Muscle of back (tissue), 11 donors: Measurements from ENCODE around the gene APBB2. TPM values are rescaled to one million over a fixed set of nuclear protein-coding genes. Genes with fewer than 3 reads are reported as not detected.
"Not testable (repeated sequence)": the region's sequence is repeated elsewhere in the genome, so short reads cannot be mapped to it uniquely, and the experiment has no call there.

ENCODE experiments used
- DNase-seq, 3 donors: peaks; one replicate each; pipeline versions ENCODE4 v3.0.0 to v3.0.0-alpha.2; 2013
- polyA plus RNA-seq, 10 donors: library from polyadenylated mRNA; unstranded; fragments of 120-200 nt; gene quantifications; one replicate each; pipeline ENCODE4 v1.2.1, GENCODE V29; 2013; ENCODE audit not compliant: insufficient read length in 10 of 10

APBB2 gene
- polyA plus RNA-seq, 10 donors = 29.5 to 55.5 (median 44.6) TPM

- DNase-seq = no peak
These were observed 148.3 kb downstream of the APBB2 start for GRCh38 chr4:41066049-41066448.

- DNase-seq = no peak
These were observed 148.8 kb downstream of the APBB2 start for GRCh38 chr4:41065434-41066006.

GRCh38 chr4:41064953-41065352 is 149.4 kb downstream of the APBB2 start:
- DNase-seq = no peak

GRCh38 chr4:41061482-41062185 is 152.7 kb downstream of the APBB2 start:
- DNase-seq = no peak

- DNase-seq = peak in 2 of 3 donors; percentile 31 to 76
These were observed 153.7 kb downstream of the APBB2 start for GRCh38 chr4:41060352-41061334.

- not testable (repeated sequence) for DNase-seq
These were observed 154.9 kb downstream of the APBB2 start for GRCh38 chr4:41059411-41059810.

- DNase-seq = no peak
These were observed 155.9 kb downstream of the APBB2 start for GRCh38 chr4:41058426-41058825.

GRCh38 chr4:41057467-41057866 is 156.9 kb downstream of the APBB2 start:
- peak in 2 of 3 donors; percentile 30 to 60 for DNase-seq

- no peak for DNase-seq
These were observed 162.1 kb downstream of the APBB2 start for GRCh38 chr4:41052287-41052686.

- peak in 1 of 3 donors; percentile 36 for DNase-seq
These were observed 163.2 kb downstream of the APBB2 start for GRCh38 chr4:41050880-41051775.

- DNase-seq = no peak
These were observed 164.2 kb downstream of the APBB2 start for GRCh38 chr4:41050116-41050515.

- not testable (repeated sequence) for DNase-seq
These were observed 165.2 kb downstream of the APBB2 start for GRCh38 chr4:41049176-41049575.

- DNase-seq = no peak
These were observed 169.6 kb downstream of the APBB2 start for GRCh38 chr4:41044791-41045190.

GRCh38 chr4:41044165-41044564 is 170.2 kb downstream of the APBB2 start:
- DNase-seq = no peak

GRCh38 chr4:41043465-41043864 is 170.9 kb downstream of the APBB2 start:
- no peak for DNase-seq

- DNase-seq = no peak
These were observed 172.8 kb downstream of the APBB2 start for GRCh38 chr4:41041551-41041950.

- no peak for DNase-seq
These were observed 175.0 kb downstream of the APBB2 start for GRCh38 chr4:41039317-41039716.

- DNase-seq = no peak
These were observed 176.0 kb downstream of the APBB2 start for GRCh38 chr4:41038304-41038703.

- no peak for DNase-seq
These were observed 185.2 kb downstream of the APBB2 start for GRCh38 chr4:41029098-41029497.

- no peak for DNase-seq
These were observed 185.8 kb downstream of the APBB2 start for GRCh38 chr4:41028392-41029076.

GRCh38 chr4:41026971-41027370 is 187.4 kb downstream of the APBB2 start:
- no peak for DNase-seq
